Left renal cortex interstitium (tissue), 4 donors: ENCODE measurements around the gene NAIF1. TPM values are rescaled to one million over a fixed set of nuclear protein-coding genes. Genes with fewer than 3 reads are reported as not detected.
"Not testable (repeated sequence)": the region's sequence is repeated elsewhere in the genome, so short reads cannot be mapped to it uniquely, and the experiment has no call there.

Experiments
- DNase-seq, 4 donors: peaks; one replicate each; pipeline ENCODE4 v3.0.0-alpha.2; 2013; ENCODE audit warnings: low read depth in 4 of 4, low spot score in 2 of 4, missing footprints in 1 of 4
- polyA plus RNA-seq, 4 donors: library from polyadenylated mRNA; unstranded; fragments of 120-200 nt; gene quantifications; one replicate each; pipeline ENCODE4 v1.2.1, GENCODE V29; 2013; ENCODE audit not compliant: insufficient read length in 4 of 4

The NAIF1 gene
- polyA plus RNA-seq, 4 donors: 9.5 to 12.0 (median 10.6) TPM

DNA sequence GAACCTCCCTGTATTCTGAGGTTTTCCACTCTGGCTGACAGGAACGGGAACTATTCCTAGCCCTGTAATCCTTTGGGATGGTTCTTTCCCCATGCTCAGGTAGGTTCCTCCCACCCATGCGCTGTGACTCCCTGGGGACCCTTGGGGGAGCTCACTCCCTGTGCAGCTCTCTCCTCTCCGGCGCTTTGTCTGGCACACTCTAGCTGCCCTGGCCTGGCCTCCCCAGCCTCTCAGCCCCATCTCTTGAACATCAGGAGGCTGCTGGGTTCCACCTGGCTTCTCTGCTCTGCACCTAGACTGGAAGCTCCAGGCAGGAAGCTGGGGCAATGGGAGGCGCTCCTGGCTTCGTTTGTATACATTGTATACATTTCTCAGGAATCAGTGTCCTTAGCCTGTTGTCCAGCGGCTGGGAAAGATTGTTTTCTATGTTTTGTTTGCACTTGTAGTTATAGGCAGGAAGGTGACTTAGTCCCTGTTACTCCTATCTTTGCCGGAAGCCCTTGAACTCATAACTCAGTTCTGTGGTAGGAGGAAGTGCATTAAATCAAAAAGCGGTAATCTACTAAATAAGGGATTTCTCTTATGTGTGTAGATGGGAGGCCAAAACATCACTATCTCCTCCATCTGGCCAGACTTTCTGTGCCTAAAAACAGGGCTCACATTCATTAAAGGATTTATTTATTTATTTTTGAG, 21.3 kb upstream of the NAIF1 start:
- DNase-seq: no peak

DNA sequence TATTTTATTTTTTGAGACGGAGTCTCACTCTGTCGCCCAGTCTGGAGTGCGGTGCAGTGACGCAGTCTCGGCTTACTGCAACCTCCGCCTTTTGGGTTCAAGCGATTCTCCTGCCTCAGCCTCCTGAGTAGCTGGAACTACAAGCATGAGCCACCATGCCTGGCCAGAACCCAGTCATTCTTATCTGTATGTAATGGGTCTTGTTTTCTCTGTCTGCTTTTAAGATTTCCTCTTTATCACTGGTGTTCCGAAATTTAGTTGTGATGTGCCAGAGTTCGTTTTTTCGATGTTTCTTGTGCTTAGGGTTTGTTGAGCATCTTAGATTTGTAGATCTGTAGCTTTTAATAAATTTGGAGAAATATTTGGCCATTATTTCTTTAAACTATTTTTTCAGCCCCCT, 20.1 kb upstream of the NAIF1 start:
- no peak for DNase-seq

DNA sequence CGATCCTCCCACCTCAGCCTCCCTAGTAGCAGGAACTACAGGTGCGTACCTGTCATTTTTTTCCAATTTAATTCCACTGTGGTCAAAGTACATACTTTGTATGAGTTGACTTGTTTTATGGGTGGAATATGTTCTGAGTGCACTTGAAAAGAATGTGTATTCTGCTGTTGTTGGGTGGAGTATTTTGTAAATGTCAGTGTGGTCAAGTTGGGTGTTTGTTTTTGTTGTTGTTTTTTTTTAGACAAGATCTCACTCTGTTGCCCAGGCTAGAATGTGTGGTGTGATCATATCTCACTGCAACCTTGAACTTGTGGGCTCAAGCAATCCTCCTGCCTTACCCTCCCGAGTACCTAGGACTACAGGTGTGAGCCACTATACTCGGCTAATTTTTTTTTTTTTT, 18.8 kb upstream of the NAIF1 start:
- DNase-seq: no peak

DNA sequence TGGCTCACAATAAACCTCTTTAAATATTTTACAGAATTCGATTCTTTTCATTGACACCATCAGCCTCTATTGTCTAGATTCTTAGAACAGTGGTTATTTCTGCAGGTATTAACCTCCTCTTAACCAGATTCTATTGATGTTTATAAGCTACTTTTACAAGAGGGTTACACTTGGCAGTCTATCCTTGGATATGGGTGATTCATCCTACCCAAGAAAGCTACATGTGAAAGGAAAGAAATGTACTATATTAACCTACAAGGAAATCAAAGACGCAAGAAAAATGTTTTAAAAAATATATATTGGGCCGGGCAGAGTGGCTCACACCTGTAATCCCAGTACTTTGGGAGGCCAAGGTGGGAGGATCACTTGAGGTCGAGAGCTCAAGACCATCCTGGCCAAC, 17.6 kb upstream of the NAIF1 start:
- no peak for DNase-seq

DNA sequence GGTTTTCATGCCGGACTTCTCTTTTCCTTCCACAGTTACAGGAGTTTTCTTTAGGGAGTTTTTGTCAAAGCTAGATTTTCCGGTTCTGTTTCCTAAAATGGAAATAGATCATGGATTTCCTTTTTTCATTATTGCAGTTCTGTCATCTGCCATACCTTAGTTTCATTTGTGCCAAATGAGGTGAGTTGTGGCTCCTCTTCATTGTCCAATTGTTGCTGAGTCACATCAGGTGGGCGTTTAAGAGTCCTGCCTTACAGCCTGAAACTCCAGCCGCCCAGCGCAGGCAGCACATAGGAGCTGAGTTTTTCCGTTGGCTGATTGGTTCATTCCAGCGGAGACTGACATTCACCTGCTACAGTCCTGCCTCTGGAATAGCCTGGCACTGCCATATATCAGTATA, 15.0 kb upstream of the NAIF1 start:
- no peak for DNase-seq

DNA sequence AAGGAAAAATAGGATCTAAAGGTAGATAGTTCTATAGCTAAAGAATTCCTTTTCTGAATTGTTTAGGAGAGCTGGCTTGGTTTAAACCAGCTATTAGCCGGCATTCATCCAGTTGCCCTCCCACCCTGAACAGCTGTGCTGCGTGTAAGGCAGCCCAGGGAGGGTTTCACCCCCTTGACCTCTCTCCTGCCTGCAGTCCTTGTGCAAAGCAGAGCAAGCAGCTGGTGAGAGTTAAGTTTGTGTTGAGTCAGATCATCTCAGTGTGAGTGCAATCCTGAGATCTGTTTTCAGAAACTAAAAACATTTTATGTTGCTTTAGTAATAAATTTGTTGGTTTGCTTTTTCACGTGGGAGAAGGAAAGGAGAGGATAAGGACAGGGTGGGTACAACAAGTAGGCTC, 13.9 kb upstream of the NAIF1 start:
- no peak for DNase-seq

DNA sequence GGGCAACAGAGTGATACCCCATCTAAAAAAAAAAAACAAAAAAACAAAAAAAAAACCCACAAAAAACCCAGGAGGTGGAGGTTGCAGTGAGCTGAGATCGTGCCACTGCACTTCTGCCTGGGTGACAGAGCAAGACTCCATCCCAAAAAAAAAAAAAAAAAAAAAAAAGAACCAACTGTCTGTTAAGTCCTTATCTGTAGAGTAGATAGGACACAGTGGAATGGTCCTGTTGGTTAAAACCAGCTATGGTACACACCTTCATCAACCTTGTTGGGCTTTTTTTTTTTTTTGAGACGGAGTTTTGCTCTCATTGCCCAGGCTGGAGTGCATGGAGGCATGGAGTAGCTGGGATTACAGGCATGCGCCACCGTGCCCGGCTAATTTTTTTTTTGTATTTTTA, 13.1 kb upstream of the NAIF1 start:
- DNase-seq: no peak

DNA sequence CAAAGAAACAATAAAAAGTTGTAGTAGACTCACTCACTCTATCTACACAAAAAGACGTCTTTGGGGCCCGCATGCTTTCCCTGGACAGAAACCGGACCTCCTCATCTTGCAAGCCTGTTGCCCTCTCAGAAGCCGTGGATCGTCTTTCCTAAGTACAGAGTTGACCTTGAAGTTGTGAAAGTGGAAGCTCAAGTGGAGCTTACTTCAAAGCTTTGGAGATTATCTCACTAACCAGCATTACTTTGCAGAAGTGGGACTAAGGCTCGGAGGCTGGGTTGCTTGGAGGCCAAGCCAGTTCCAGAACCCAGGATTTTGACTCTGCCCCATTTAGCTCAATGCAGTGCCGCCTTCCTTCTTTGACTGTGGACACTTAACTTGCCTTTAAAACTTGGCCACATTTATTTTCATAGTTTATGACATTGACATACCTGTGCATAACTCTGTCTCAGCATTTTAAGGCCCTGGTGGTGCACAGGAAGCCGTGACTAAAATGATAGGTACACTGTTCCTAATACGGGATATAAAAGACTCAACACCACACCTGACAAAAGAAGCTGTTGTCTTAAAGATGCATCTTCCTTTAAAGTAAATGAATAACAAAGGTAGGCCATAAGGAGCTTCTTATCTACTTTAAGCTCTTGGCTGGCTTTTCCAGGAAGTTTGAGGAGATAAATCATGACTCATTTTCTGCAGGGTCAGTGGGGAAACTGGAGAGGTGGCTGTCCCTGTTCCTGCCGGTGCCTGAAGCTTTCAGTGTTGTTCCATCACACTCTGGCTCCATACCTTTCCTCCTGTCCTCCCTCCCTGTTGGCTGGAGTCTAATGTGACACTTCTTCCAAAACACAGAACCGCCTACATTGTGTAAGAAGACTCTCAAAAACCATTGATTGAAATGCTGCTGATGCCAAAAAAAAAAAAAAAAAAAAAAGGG, 11.6 kb upstream of the NAIF1 start:
- no peak for DNase-seq

DNA sequence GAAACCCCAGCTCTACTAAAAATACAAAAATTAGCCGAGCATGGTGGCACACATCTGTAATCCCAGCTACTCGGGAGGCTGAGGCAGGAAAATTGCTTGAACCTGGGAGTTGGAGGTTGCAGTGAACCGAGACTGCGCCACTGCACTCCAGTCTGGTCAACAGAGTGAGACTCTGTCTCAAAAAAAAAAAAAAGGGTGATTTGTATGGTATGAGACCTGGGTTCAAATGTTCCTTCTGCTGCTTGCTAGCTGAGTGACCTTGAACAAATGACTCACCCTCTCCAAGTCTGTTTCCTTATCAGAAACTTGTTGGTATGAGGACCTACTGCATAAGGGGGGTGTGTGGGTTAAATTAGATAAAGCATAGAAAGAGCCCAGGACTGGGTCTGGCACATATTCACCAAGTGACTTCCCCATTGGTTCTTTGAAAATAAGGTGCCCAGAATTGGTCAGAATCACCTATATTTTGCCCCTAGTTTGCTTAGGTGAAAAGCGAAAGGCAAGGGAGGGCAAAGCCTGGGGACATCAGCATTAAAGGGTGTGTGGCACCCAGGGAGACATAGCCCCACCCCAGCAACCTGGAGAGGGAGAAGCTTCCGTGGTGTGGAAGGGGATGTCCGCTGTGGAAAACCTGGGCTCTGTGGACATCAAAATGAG, 10.9 kb upstream of the NAIF1 start:
- no peak for DNase-seq

DNA sequence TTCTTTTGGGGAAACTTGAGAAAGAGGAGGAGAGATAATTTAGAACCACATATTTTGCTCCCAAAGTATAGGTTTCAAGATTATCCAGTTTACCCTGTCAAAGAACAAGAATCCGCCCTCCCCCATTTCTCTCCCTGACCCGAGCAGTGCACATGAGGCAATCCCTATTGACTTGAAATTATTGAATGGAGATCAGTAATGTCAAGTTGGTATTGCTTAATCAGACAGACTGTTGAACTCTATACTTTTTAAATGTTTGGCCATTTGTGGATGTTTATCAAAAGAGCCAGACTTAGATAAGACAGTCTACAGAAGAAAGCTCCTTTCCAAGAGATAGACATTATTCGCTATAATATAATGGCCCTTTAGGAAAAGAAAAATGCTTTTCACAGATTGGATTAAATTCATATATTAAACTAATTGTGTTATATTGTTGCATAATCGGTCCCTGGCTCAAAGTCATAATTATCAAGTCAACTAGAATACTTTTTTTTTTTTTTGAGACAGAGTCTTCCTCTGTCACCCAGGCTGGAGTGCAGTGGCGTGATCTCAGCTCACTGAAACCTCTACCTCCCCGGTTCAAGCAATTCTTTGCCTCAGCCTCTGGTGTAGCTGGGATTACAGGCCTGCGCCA, 6.2 kb upstream of the NAIF1 start:
- no peak for DNase-seq

DNA sequence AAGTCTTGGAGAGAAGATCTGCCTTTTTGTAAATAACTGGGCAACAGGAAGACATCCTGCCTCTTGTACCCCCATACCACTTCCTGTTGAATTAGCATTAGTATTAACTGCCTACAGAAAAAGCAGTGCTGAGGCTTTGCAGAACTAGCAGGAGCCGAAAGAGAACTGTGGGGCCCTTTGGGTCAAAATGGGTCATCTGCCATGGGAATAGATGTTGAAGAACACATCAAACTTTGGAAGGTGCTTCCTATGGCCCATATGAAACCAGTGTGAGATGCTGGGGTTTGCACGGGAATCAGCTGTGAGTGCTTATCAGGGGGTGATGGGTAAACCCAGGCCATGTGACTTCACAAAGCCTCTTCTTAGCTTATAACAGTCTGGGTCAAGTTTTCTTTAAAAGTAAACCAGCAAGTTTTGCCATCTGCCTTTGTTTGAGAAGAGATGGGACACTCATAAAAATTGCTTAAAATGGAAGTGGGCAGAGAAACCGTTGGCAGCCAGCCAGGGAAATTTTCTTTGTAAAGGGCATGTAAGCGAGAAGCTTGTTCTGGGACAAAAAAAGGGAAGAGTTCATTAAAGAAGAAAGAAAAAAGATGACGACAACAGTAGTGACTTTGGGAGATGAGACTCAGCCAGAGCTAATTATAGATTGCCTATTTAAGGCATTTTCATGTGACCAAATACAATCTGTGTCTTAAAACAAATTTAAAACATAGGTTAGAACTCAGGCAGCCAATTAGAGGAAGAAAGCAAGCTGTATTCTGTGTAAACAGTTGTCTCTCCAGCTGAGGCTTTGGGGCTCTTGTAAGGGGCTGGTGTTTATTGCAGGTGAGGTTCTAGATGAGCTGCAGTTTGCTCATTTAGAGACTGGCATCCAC, 5.3 kb upstream of the NAIF1 start:
- DNase-seq: peak in 1 of 4 donors; percentile 71

DNA sequence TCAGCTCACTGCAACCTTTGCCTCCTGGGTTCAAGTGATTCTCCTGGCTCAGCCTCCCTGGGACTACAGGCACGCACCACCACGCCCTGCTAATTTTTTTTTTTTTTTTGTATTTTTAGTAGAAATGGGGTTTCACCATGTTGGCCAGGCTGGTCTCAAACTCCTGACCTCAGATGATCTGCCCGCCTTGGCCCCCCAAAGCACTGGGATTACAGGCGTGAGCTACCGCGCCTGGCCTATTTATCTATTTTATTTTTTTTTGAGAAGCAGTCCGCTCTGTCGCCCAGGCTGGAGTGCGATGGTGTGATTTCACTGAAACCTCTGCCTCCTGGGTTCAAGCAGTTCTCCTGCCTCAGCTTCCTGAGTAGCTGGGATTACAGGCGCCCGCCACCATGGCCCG, 4.4 kb upstream of the NAIF1 start:
- not testable (repeated sequence) for DNase-seq

DNA sequence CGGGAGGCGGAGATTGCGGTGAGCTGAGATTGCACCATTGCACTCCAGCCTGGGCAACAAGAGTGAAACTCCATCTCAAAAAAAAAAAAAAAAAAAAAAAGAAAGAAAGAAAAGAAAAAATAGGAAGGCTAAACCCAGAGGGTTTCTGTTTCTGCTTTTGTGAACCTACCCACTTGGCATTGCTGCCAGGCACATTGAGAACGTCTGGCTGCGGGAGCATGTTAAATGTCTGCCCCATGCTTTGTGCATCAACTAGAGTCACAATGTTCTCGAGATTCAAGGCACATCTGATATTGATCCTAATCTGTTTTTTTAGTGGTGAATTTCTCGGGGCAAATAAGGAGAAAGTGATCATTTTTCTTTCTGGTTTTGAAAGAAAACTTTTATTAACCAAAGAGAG, 3.8 kb upstream of the NAIF1 start:
- DNase-seq: no peak

DNA sequence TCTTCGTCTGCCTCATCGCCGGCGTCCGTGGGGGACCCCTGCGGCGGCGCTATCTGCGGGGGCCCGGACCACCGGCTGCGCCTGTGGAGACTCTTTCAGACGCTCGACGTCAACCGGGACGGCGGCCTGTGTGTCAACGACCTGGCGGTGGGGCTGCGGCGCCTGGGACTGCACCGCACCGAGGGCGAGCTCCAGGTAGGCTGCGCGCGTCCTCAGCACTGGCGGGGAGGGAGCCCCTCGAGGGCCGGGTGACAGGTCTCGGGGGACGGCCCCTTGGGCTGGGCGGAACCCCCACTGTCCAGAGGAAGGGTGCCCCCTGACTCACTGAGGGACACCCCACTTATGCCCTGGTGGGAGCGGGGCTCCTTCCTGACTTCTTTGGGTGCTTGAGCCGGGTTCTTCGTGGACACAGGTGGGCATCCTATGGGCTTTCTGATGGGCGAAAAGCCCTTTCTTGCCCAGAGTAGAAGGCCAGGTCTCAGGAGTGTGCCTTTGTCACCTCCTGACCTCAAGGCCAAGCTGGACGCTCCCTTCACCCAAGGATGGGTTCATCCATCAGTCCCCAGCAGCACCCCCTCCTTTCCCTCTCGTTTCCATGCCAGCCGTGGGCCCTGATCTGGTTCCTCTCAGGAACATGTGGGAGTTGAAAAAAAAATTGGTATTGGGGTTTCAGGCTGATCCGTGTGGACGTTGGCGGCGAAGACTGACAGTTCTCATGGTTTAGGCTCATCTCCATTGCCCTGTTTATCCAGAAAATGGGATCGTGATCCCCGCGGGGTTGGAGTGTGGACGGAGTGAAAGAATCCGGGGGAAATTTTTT, 1.5 kb upstream of the NAIF1 start:
- DNase-seq: no peak

DNA sequence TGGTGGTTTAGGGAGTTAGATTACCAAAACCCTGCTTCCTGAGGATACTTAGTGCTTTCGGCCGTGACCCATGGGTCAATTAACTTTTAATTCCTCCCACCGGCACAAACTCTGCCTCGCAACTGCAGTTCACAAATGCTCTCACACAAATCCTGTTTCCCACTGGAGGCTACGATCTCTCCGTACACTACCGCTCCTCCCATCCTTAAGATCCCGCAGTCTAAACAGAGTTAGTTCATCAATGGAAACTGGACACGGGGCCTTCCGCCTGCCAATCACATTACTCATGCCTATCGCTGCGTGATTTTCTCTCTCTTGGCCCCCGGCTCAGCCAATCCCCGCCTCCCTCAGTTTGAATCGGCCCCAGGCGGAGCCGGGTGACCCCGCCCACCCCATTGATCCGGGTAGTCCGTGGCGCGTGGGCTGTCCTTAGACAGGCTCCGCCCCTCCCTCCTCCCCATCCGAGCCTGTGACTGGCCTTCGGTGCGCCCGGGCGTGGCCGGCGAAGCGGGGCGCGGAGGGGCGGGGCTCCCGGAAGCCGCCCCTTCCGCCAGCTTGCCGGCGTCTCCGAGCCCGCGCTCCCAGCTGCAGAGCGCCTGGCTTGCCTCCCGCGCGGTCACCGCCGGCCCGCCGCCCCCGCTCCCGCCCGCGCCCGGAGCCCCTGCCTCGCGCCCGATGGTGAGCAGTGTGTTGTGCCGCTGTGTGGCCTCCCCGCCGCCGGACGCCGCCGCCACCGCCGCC, 695 bp upstream of the NAIF1 start, which contains the start of gene SLC25A25:
TSS of gene SLC25A25 (plus strand) at position 588 of the 741 bp plus-strand sequence. CDS start at position 676, 88 bp downstream.
- DNase-seq: peak; percentile 97 to 99 (median 98)

DNA sequence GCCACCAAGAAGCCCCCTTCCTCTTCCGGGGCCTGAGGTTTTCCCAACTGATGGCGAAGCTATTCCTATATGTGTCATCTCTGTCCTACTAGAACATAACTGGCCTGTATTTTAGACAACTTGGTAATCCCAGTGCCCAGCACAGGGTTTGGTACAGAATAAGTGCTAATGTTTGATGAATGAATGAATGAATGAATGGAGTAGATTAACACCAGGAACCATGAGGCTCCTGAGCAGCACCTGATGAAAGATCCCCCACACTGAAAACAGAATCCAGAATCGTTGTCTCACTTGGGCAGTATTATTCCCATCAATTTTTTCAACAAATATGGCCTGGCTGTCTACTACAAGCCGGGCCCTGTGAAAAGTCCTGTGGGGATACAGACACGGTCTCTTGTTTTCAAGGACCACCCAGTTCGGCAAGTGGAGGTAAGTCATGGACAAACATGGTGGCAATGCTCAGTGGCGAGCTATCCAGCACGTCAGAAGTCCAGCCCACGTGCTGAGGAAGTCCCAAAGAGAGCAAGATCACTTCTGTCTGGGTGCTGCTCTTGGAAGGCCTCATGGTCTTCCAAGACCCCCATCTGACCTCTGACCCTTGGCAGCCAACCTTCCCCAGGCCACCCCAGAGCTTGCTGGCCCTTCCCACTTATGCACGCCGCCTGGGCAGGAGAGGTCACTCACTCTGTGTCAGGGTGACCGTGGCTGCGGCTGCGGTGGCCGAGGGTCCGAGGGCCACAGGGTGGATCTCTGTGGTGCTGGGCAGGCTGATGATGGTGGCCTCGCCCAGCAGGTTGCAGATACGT, 1.0 kb downstream of the NAIF1 start:
- no peak for DNase-seq
